Esophagus muscularis mucosa (tissue), 4 donors: ENCODE data around the gene FAAP24. TPM values are rescaled to one million over a fixed set of nuclear protein-coding genes. Genes with fewer than 3 reads are reported as not detected.
"Not testable (repeated sequence)": the region's sequence is repeated elsewhere in the genome, so short reads cannot be mapped to it uniquely, and the experiment has no call there.

Experiments used
- DNase-seq: peaks from one replicate; pipeline ENCODE4 v3.0.0-alpha.2; 2017; ENCODE audit errors: extremely low spot score
- H3K27ac ChIP-seq, 4 donors: fragments of 200-600 bp; sonication (generic); replicated peaks in 1 of 4; 1 replicate in 3 of 4; 2 replicates in 1 of 4; pipeline ENCODE4 v1.5.1; 2016 to 2019; ENCODE audit warnings: mild to moderate bottlenecking in 1 of 4
- H3K27me3 ChIP-seq, 4 donors: fragments of 200-600 bp; sonication (generic); one replicate each; pipeline versions ENCODE4 v1.5.1 to v1.6.0; 2016 to 2019
- H3K36me3 ChIP-seq, 4 donors: fragments of 200-600 bp; sonication (generic); one replicate each; pipeline ENCODE4 v1.5.1; 2016 to 2019
- H3K4me1 ChIP-seq, 4 donors: fragments of 200-600 bp; sonication (generic); one replicate each; pipeline ENCODE4 v1.5.1; 2016 to 2019
- H3K4me3 ChIP-seq, 4 donors: fragments of 200-600 bp; sonication (generic); 1 replicate in 2 of 4; 2 replicates in 2 of 4; pipeline ENCODE4 v1.5.1; 2016 to 2019; ENCODE audit warnings: mild to moderate bottlenecking in 4 of 4, moderate library complexity in 1 of 4
- H3K9me3 ChIP-seq, 4 donors: fragments of 200-600 bp; sonication (generic); 1 replicate in 3 of 4; 2 replicates in 1 of 4; pipeline ENCODE4 v1.5.1; 2016 to 2019
- CTCF ChIP-seq, 3 experiments: fragments of 200-600 bp in 2 of 3; fragments of 450-650 bp in 1 of 3; sonication (generic) in 2 of 3; IDR thresholded peaks; one replicate each; pipeline ENCODE4 v1.5.1; 2017 to 2019; ENCODE audit warnings: antibody characterized with exemption in 3 of 3, mild to moderate bottlenecking in 2 of 3, moderate library complexity in 1 of 3
- EP300 ChIP-seq: sonication (generic); formaldehyde crosslinking; IDR thresholded peaks from one replicate; pipeline ENCODE4 v1.6.1; 2017; ENCODE audit warnings: antibody characterized with exemption
- POLR2A ChIP-seq: fragments of 450-650 bp; IDR thresholded peaks from one replicate; pipeline ENCODE4 v1.6.1; 2017; ENCODE audit warnings: antibody characterized with exemption, moderate library complexity, mild to moderate bottlenecking, low read depth
- POLR2AphosphoS5 ChIP-seq, 2 donors: sonication (generic); formaldehyde crosslinking; IDR thresholded peaks; one replicate each; pipeline ENCODE4 v1.6.1; 2017; ENCODE audit warnings: antibody characterized with exemption in 2 of 2
- WGBS: methylation state at CpG from one replicate; pipeline ENCODE4 v1.1.5; 2018; 5-methylcytosine and 5-hydroxymethylcytosine counted together
- intact Hi-C: fragments of 100-400 bp; cut with DNase I; formaldehyde crosslinking; loops from one replicate; pipeline ENCODE4 v1.15.1; 2023
- total RNA-seq, 4 donors: library from RNA; depleted of rRNA; stranded (reverse); fragments of >200 nt; gene quantifications; one replicate each; pipeline versions ENCODE4 v1.1.0 to v1.2.1, GENCODE V29; 2016

FAAP24 gene
- total RNA-seq, 4 donors from 2014 or later, result 0.39 to 1.2 (median 0.68) TPM

- WGBS, result 95% methylated on average over 3 of the region's 3 CpGs
- H3K36me3 ChIP-seq, result peaks cover 42 to 98% (median 84%) of the 10 kb centered on the region in 4 donors
- H3K27me3 ChIP-seq, result no peaks in the 10 kb centered on the region
- no peak overlapping the region for H3K4me3 ChIP-seq
- intact Hi-C loops, result no loop called here
- peaks cover 0 to 3% (median 0%) of the 10 kb centered on the region in 4 donors for H3K9me3 ChIP-seq
- no peaks in the 10 kb centered on the region for H3K4me1 ChIP-seq
- no peak for DNase-seq
- no peak for TF ChIP-seq EP300
- TF ChIP-seq POLR2A, result no peak
- no peak for TF ChIP-seq CTCF (IDR thresholded peaks at IDR 0.05)
- no peak for TF ChIP-seq POLR2AphosphoS5 (IDR thresholded peaks at IDR 0.05)
- no peak overlapping the region for H3K27ac ChIP-seq
Observed at GRCh38 chr19:32933571-32933970, 38.5 kb upstream of the FAAP24 start.

- TF ChIP-seq POLR2AphosphoS5 (IDR thresholded peaks at IDR 0.05), result no peak
- no peak for TF ChIP-seq POLR2A
- TF ChIP-seq EP300, result no peak
- no peak for TF ChIP-seq CTCF (IDR thresholded peaks at IDR 0.05)
- intact Hi-C loops, result no loop called here
- Histone ChIP-seq H3K27ac (no peak overlapping the region), H3K4me3 (no peak overlapping the region), H3K9me3 (no peaks in the 10 kb centered on the region), H3K36me3 (peaks cover 35 to 98% (median 82%) of the 10 kb centered on the region in 4 donors), H3K4me1 (no peaks in the 10 kb centered on the region), H3K27me3 (no peaks in the 10 kb centered on the region)
- WGBS, result 84% methylated on average over 4 of the region's 9 CpGs
- DNase-seq, result no peak
Observed at GRCh38 chr19:32935629-32936028, 36.4 kb upstream of the FAAP24 start.

- intact Hi-C loops, result no loop called here
- no peaks in the 10 kb centered on the region for H3K27me3 ChIP-seq
- peaks cover 33 to 98% (median 82%) of the 10 kb centered on the region in 4 donors for H3K36me3 ChIP-seq
- TF ChIP-seq POLR2AphosphoS5 (IDR thresholded peaks at IDR 0.05), result no peak
- no peak for TF ChIP-seq POLR2A
- TF ChIP-seq EP300, result no peak
- no peak for TF ChIP-seq CTCF (IDR thresholded peaks at IDR 0.05)
- H3K4me3 ChIP-seq, result no peak overlapping the region
- WGBS, result 98% methylated on average over 7 of the region's 8 CpGs
- no peak for DNase-seq
- H3K4me1 ChIP-seq, result no peaks in the 10 kb centered on the region
- no peak overlapping the region for H3K27ac ChIP-seq
- H3K9me3 ChIP-seq, result no peaks in the 10 kb centered on the region
Observed at GRCh38 chr19:32936065-32936464, 36.0 kb upstream of the FAAP24 start.

- H3K9me3 ChIP-seq, intact Hi-C loops, H3K27ac ChIP-seq, H3K4me1 ChIP-seq, H3K27me3 ChIP-seq, H3K4me3 ChIP-seq, DNase-seq: not testable (repeated sequence)
- 88% methylated on average over 5 of the region's 5 CpGs for WGBS
- H3K36me3 ChIP-seq, result peaks cover 58 to 99% (median 87%) of the 10 kb centered on the region in 4 donors
Observed at GRCh38 chr19:32941273-32941672, 30.8 kb upstream of the FAAP24 start.

- H3K36me3 ChIP-seq, result peaks cover 60 to 97% (median 89%) of the 10 kb centered on the region in 4 donors
- 83% methylated on average over 3 of the region's 3 CpGs for WGBS
- intact Hi-C loops, result no loop called here
- no peaks in the 10 kb centered on the region for H3K4me1 ChIP-seq
- no peak overlapping the region for H3K27ac ChIP-seq
- no peaks in the 10 kb centered on the region for H3K27me3 ChIP-seq
- TF ChIP-seq POLR2AphosphoS5 (IDR thresholded peaks at IDR 0.05) (no peak), POLR2A (no peak), CTCF (IDR thresholded peaks at IDR 0.05) (no peak), EP300 (no peak)
- no peaks in the 10 kb centered on the region for H3K9me3 ChIP-seq
- no peak overlapping the region for H3K4me3 ChIP-seq
- no peak for DNase-seq
Observed at GRCh38 chr19:32945260-32945659, 26.8 kb upstream of the FAAP24 start.
